SKM-1 treated with dmso at 0.1 percent for 144 hours (cell line): ENCODE data around the gene CIRBP.
"Not testable (repeated sequence)": the region's sequence is repeated elsewhere in the genome, so short reads cannot be mapped to it uniquely, and the experiment has no call there.

ENCODE experiments used
- DNase-seq: peaks from one replicate; lab custom pipeline; 2025; ENCODE audit not compliant: unreplicated experiment; lab: John Stamatoyannopoulos, UW

The CIRBP gene

GRCh38 chr19:1290196-1290702 lies 21.1 kb downstream of the CIRBP start:
- no peak for DNase-seq

DNA sequence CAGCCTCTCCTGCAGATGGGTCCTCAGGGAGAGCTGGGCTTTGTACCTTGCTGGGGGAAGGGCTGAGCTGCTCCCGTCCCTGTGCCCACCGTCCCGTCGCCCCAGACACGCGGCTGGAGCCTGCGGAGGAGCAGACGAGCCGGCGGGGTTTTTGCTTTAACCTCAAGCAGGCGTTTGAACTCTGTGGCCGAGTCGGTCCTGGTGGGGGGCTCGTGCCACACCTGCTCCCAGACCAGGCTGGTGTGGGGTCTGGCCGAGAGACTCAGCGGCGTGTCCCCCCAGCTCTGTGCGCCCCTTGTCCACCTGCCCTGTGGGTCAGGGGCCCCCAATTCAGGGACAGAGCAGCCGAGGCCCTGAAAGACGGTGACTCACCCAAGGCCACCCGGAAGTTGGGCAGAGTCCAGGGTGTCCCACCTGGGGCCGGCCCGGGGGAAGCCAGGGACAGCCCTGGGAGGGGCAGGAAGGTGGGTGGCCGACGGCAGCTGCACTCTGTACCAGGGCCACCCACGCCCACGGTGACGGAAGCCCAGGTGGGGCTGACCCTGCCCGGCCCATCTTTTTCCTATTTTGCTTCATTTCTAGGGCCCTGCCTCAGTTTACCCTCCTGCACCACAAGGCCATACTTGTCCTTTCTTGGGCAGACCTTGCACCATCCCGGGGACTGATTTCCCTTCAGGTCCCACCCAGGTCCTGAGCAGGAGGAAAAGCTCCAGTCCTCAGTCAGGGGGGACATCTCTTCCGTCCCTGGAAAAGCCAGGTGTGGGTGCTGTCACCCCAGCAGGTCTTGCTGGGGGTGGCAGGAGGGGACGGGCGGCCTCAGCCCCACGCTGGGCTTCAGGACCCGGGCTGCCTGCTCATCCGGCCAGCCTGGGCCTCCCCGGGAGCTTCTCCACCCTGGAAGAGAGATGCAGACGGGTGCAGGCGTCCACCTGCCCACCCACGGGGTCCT lies 21.8 kb downstream of the CIRBP start:
- DNase-seq: no peak

DNA sequence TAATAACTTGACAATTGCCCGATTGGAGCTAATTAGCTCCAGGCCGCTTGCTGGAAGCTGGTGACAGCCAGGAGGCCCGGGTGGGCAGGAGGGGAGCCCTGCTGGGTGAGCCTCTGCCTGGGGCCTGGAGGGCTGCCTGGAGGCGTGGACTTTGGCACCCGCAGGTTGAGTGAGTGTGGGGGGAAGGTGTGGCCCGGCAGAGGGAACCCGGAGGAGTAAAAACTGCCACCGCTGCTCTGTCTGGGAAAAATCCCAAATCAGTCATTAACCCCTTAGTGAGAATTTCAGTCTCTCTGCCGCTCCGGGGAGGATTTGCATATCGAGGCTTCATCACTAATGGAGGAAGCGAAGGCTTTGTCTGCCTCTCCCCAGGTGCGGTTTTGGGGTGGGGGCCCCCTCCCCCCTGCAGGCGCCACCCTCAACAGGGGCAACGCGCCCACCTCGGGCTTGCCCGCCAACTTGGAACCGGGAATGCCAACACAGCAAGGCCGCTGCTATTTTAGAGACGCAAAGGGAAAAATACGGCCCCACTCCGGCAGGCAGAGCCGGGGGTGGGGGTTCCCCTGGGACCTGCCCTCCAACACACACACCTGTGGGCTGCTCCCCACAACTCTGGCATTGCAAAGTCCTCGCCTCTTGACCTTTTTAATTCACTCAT lies 22.8 kb downstream of the CIRBP start:
- DNase-seq: no peak

DNA sequence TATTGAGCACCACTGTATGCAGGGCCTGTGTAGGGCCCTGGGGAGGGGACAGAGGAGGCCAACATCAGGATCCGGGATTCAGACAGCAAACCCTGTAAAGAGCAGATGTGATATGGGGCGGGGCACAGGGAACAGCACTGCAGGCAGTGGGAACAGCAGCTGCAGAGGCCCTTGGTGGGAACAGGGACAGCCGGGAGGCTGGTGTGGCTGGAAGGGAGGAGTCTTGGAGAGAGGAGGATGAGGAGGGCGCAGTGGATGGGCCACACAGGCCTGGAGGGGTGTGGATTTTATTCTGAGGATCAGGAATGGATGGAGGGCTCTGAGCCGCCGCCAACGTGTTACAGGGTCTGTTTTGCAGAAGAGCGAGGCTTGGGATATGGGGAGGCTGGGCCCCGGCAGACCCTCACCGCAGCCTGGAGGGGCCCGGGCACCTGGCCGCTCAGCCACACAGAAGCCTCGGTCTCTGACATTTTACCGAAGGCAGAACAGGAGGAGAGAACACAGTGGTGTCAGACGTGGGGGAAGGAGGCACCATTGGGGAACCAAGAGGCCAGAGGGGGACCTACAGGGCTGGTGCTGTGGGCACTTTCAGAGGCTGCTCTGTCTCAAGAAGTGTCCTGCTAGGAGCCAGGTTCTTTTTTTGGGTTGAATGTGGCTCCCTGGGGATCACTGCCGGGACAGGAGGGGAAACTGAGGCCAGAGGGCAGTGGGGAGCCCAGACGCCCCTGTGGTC lies 23.5 kb downstream of the CIRBP start:
- DNase-seq: no peak

- DNase-seq: no peak
These were observed 24.9 kb downstream of the CIRBP start for GRCh38 chr19:1293782-1294604.

- DNase-seq: no peak
These were observed 25.6 kb downstream of the CIRBP start for GRCh38 chr19:1294688-1295087.

- DNase-seq: no peak
These were observed 26.3 kb downstream of the CIRBP start for GRCh38 chr19:1295169-1296012.

DNA sequence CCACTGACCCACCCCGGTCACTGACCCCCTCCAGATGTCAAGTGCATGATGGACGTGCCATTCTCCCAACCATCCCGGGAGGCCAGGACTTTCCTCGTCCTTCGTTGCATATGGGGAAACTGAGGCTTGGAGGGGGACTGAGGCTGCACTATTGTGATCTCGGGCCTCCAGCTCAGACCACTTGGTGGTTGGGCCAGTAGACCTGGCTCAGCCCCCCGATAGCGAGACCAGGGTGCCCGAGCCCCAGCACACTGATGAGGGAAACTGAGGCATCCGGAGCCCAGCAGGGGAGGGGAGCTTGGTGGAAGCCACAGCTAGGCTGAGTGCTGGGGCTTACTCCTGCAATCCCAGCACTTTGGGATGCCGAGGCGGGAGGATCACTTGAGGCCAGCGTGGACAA lies 26.9 kb downstream of the CIRBP start:
- DNase-seq: no peak

GRCh38 chr19:1296575-1297271 lies 27.6 kb downstream of the CIRBP start:
- DNase-seq: no peak

DNA sequence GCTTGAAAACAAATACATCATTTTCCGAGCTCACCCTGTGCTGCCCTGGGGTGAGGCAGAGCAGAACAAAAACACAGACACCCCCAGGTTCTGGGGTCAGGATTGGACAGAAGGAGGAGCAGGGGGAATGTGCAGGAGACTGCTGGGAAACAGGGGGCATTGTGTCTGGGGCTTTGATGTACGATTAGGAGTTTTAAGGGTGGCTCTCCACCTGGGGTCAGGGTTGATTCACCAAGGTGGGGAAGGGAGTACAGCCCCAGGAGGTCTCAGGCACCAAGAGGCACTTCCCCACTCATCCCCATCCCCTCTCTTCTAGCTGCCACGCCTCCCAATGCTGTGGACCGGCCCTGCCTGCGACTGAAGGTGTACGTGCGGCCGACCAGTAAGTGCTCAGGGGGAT lies 29.1 kb downstream of the CIRBP start:
- DNase-seq: no peak

DNA sequence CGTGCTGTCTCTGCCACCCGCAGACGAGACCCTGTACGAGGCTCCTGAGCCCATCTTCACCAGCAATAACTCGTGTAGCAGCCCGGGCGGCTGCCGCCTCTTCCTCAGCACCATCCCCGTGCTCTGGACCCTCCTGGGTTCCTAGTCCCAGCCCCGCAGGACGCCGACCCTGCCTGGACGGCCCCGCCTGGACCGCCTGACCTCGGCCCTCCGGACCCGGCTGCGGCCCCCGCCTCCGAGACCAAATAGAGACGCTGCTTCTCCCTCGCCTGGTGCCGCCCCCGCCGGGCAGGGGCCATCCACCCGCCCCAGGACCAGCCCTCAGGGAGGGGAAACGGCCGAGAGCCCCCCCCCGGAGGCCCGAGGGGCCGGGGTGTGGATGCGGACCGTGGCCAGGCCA lies 30.7 kb downstream of the CIRBP start:
- DNase-seq: no peak

- DNase-seq: no peak
These were observed 31.8 kb downstream of the CIRBP start for GRCh38 chr19:1300744-1301490.

GRCh38 chr19:1302533-1303239 lies 33.6 kb downstream of the CIRBP start:
- no peak for DNase-seq

DNA sequence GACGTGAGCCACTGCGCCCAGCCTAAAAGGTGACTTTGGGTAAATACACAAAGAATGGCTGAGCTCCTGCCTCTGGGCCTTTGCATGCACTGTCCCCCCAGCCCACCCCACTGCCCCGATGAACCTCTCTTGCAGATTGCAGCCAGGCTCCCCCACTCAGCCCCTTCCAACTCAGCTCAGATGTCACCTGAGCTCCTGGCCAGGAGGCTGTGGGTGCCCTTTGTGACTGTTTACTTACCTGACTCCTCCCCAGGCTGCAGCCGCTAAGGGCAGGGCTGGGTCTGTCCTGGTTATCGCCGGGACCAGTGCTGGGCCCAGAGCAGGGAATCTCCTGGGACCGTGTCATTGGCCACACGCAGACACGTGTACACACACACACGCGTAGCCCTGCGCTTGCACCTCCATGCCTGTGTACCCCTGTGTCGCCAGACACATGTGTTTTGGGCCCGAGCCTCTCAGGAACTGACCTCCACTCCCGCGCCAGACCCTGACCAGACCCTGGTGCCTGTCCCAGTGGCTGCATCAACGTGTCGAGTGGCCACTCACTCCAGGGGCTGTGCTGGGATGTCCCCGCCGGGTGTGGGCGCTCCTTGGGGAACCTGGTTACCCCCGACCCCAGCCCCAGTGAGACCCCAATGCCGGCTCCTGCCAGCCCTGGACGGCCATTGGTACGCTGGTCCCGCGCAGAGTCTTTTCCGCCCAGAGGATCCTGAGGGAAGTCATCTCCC lies 35.2 kb downstream of the CIRBP start:
- DNase-seq: no peak

DNA sequence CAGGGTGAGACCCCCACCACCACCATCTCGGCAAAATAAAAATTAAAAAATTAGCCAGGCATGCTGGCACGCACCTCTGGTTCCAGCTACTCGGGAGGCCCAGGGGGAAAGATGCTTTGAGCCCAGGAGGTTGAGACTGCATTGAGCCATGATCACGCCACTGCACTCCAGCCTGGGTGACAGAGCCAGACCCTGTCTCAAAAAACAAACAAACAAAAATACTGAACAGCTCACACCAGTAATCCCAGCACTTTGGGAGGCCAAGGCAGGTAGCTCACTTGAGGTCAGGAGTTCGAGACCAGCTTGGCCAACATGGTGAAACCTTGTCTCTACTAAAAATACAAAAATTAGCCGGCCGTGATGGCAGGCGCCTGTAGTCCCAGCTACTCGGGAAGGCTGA lies 36.2 kb downstream of the CIRBP start:
- DNase-seq: not testable (repeated sequence)

GRCh38 chr19:1307320-1307719 lies 38.2 kb downstream of the CIRBP start:
- no peak for DNase-seq

DNA sequence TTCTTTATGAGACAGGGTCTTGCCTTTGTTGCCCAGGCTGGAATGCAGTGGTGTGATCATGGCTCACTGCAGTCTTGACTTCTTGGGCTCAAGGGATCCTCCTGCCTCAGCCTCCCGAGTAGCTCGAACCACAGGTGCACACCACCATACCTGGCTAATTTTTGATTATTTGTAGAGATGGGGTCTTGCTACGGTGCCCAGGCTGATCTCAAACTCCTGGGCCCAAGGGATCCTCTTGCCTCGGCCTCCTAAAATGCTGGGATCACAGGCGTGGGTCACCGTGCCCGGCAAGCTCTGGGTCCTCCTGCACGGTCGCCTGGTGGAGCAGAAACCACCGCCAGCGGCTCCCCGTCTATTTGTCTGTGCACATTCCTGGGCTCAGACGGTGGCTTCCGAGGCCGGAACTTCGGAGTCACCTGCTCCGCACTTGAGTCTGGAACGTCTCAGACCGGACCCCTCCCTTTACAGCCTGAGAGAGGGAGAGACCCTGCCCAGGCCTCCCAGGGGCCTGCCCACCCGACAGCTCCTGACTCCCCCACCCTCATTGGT lies 38.7 kb downstream of the CIRBP start:
- no peak for DNase-seq
